Prostate gland (tissue), 2 donors: Measurements from ENCODE around the gene CTBP2.

Source experiments
- POLR2AphosphoS5 ChIP-seq: sonication (generic); formaldehyde crosslinking; IDR thresholded peaks from one replicate; pipeline ENCODE4 v1.6.1; 2017; ENCODE audit warnings: antibody characterized with exemption
- TF ChIP-seq, protein P1 (sequence below), 4 experiments: fragments of 200-600 bp in 2 of 4; fragments of 450-650 bp in 2 of 4; sonication (generic) in 2 of 4; IDR thresholded peaks; 1 replicate in 3 of 4; 2 replicates in 1 of 4; pipeline ENCODE4 v1.5.1; 2016 to 2019; ENCODE audit warnings: antibody characterized with exemption in 4 of 4, mild to moderate bottlenecking in 2 of 4, moderate library complexity in 2 of 4

DNA sequence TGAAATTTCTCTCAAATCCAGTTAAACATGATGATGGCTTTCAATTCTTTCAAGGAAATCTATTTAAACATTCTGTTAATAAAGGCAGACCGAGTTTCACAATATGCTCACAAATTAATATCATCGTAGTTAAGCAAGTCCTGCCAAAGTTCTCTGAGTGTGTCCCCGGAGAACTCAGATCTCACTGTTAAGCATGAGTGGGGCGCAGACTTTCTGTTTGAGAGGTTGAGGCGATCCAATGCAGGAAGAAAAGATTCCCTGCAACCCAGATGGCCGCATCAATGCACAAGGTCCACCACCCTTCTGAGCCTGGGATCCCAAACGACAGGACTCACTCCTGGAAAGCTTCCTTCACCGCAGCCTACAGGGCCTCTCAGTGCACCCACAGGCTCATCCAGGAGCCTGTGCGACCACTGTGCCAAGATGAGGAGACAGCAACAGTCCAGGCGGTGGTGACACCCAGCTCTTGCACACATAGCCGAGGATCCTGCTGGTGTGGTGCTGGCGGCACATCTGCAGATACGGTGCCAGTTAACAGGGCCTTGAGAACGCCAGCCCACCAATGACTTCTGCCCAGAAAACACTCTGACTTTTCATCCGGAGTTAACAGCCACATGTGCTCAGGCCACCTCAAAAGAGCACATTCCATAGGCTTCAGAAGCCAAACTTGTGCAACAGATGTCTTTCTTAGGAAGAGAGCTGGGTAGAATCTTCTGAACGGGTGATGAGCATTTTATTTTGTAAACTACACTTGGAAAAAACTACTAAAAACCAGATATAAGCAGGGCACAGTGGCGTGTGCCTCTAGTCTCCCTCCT, 116.3 kb downstream of the CTBP2 start:
- TF ChIP-seq, protein P1, sequence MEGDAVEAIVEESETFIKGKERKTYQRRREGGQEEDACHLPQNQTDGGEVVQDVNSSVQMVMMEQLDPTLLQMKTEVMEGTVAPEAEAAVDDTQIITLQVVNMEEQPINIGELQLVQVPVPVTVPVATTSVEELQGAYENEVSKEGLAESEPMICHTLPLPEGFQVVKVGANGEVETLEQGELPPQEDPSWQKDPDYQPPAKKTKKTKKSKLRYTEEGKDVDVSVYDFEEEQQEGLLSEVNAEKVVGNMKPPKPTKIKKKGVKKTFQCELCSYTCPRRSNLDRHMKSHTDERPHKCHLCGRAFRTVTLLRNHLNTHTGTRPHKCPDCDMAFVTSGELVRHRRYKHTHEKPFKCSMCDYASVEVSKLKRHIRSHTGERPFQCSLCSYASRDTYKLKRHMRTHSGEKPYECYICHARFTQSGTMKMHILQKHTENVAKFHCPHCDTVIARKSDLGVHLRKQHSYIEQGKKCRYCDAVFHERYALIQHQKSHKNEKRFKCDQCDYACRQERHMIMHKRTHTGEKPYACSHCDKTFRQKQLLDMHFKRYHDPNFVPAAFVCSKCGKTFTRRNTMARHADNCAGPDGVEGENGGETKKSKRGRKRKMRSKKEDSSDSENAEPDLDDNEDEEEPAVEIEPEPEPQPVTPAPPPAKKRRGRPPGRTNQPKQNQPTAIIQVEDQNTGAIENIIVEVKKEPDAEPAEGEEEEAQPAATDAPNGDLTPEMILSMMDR (IDR thresholded peaks at IDR 0.05) = no peak
- no peak for TF ChIP-seq POLR2AphosphoS5
